ENCODE data around the gene TXNDC12. TPM values are rescaled to one million over a fixed set of nuclear protein-coding genes. Genes with fewer than 3 reads are reported as not detected.
A peak's percentile ranks its signal among the peaks of the same experiment; 100 is the strongest.
"Not testable (repeated sequence)": the region's sequence is repeated elsewhere in the genome, so short reads cannot be mapped to it uniquely, and the experiment has no call there.

The TXNDC12 gene
- polyA plus RNA-seq, 1 donor from 2014 or later: 42.3 TPM

DNA sequence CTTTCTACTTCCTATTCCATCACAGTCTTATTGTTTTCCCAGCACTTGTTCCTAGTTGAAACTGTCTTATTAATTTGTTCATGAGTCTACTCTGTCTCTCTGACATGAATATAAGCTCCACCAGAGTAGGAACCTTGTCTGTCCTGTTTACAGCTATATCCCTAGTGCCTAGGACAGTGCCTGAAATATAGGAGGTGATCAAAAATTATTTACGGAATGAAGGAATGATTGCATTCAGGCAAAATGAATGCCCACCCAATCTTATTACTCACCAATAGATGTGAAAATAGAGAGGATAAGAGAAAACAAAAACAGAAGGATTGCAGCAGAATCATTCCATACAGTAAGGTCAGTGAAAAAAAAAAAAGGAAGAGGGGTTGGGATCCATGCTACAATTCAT is 1.1 kb downstream of the TXNDC12 start:
- Histone ChIP-seq H3F3A (ENCODE audit: insufficient read depth, low read length, poor library complexity, severe bottlenecking) (no peaks in the 10 kb centered on the region), H3K27me3 (ENCODE audit: insufficient read depth, low read depth, low read length) (no peaks in the 10 kb centered on the region), H3K79me2 (replicated peaks; ENCODE audit: insufficient read depth, low read length) (peaks cover 60% of the 10 kb centered on the region), H3K4me3 (ENCODE audit: low read length) (peak overlapping the region; percentile 80), H4K20me1 (ENCODE audit: insufficient read depth) (no peaks in the 10 kb centered on the region), H3K36me3 (ENCODE audit: insufficient read depth, low read length) (no peaks in the 10 kb centered on the region), H3K27ac (ENCODE audit: low read length) (no peak overlapping the region), H3K9ac (ENCODE audit: low read length) (peak overlapping the region; percentile 95), H2AFZ (ENCODE audit: low read depth, low read length) (no peak overlapping the region), H3K9me2 (ENCODE audit: insufficient read depth, low read length) (no peaks in the 10 kb centered on the region), H3K4me2 (ENCODE audit: low read length) (peak overlapping the region; percentile 58), H3K9me3 (ENCODE audit: low read length) (no peaks in the 10 kb centered on the region)
- TF ChIP-seq SMC3 (conservative IDR thresholded peaks at IDR 0.05; ENCODE audit: poor library complexity): no peak
- TF ChIP-seq EZH2 (IDR thresholded peaks at IDR 0.05; ENCODE audit: borderline replicate concordance, insufficient read depth, low read length, poor library complexity, severe bottlenecking): no peak
- no peak for TF ChIP-seq TAF1 (IDR thresholded peaks at IDR 0.05; ENCODE audit: low read depth)
- no peak for TF ChIP-seq EP300 (conservative IDR thresholded peaks at IDR 0.05; ENCODE audit: poor library complexity, severe bottlenecking)
- TF ChIP-seq POLR2AphosphoS5 (IDR thresholded peaks at IDR 0.05): no peak
- no peak for TF ChIP-seq MXI1 (conservative IDR thresholded peaks at IDR 0.05; ENCODE audit: poor library complexity, severe bottlenecking)
- no peak for TF ChIP-seq CTCF (IDR thresholded peaks at IDR 0.05; ENCODE audit: poor library complexity, severe bottlenecking)
- no peak for TF ChIP-seq RAD21 (conservative IDR thresholded peaks at IDR 0.05)
- TF ChIP-seq, protein P1, sequence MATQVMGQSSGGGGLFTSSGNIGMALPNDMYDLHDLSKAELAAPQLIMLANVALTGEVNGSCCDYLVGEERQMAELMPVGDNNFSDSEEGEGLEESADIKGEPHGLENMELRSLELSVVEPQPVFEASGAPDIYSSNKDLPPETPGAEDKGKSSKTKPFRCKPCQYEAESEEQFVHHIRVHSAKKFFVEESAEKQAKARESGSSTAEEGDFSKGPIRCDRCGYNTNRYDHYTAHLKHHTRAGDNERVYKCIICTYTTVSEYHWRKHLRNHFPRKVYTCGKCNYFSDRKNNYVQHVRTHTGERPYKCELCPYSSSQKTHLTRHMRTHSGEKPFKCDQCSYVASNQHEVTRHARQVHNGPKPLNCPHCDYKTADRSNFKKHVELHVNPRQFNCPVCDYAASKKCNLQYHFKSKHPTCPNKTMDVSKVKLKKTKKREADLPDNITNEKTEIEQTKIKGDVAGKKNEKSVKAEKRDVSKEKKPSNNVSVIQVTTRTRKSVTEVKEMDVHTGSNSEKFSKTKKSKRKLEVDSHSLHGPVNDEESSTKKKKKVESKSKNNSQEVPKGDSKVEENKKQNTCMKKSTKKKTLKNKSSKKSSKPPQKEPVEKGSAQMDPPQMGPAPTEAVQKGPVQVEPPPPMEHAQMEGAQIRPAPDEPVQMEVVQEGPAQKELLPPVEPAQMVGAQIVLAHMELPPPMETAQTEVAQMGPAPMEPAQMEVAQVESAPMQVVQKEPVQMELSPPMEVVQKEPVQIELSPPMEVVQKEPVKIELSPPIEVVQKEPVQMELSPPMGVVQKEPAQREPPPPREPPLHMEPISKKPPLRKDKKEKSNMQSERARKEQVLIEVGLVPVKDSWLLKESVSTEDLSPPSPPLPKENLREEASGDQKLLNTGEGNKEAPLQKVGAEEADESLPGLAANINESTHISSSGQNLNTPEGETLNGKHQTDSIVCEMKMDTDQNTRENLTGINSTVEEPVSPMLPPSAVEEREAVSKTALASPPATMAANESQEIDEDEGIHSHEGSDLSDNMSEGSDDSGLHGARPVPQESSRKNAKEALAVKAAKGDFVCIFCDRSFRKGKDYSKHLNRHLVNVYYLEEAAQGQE (IDR thresholded peaks at IDR 0.05; ENCODE audit: borderline replicate concordance): no peak

- H3K4me3 ChIP-seq (ENCODE audit: low read length); H3K27me3 ChIP-seq (ENCODE audit: insufficient read depth, low read depth, low read length); H3K9ac ChIP-seq (ENCODE audit: low read length); H3F3A ChIP-seq (ENCODE audit: insufficient read depth, low read length, poor library complexity, severe bottlenecking); H3K9me2 ChIP-seq (ENCODE audit: insufficient read depth, low read length); H3K27ac ChIP-seq (ENCODE audit: low read length); H2AFZ ChIP-seq (ENCODE audit: low read depth, low read length); H3K9me3 ChIP-seq (ENCODE audit: low read length); H3K36me3 ChIP-seq (ENCODE audit: insufficient read depth, low read length); H3K4me2 ChIP-seq (ENCODE audit: low read length); H4K20me1 ChIP-seq (ENCODE audit: insufficient read depth): not testable (repeated sequence)
- peaks cover 30% of the 10 kb centered on the region for H3K79me2 ChIP-seq (replicated peaks; ENCODE audit: insufficient read depth, low read length)
Observed at GRCh38 chr1:52049337-52049736, 5.7 kb downstream of the TXNDC12 start.

- H3K9ac ChIP-seq (ENCODE audit: low read length); H3K36me3 ChIP-seq (ENCODE audit: insufficient read depth, low read length); H3K9me3 ChIP-seq (ENCODE audit: low read length); H3K4me2 ChIP-seq (ENCODE audit: low read length); H3F3A ChIP-seq (ENCODE audit: insufficient read depth, low read length, poor library complexity, severe bottlenecking); H3K4me3 ChIP-seq (ENCODE audit: low read length); H3K27me3 ChIP-seq (ENCODE audit: insufficient read depth, low read depth, low read length); H4K20me1 ChIP-seq (ENCODE audit: insufficient read depth); H3K9me2 ChIP-seq (ENCODE audit: insufficient read depth, low read length); H2AFZ ChIP-seq (ENCODE audit: low read depth, low read length); H3K27ac ChIP-seq (ENCODE audit: low read length): not testable (repeated sequence)
- H3K79me2 ChIP-seq (replicated peaks; ENCODE audit: insufficient read depth, low read length): peaks cover 18% of the 10 kb centered on the region
Observed at GRCh38 chr1:52045666-52046195, 9.3 kb downstream of the TXNDC12 start.

All from neural cell (in vitro differentiated cells).